ENCODE results near the gene PRX.
"Not testable (repeated sequence)": the region's sequence is repeated elsewhere in the genome, so short reads cannot be mapped to it uniquely, and the experiment has no call there.

Gene PRX

GRCh38 chr19:40433391-40434216 lies 20.4 kb upstream of the PRX start:
- peak; percentile 30 for DNase-seq (ENCODE audit: low spot score)

- not testable (repeated sequence) for DNase-seq (ENCODE audit: low spot score)
Measured at GRCh38 chr19:40432760-40433159, 19.6 kb upstream of the PRX start.

GRCh38 chr19:40431698-40432097 lies 18.5 kb upstream of the PRX start:
- DNase-seq (ENCODE audit: low spot score) = no peak

- DNase-seq (ENCODE audit: low spot score) = not testable (repeated sequence)
Measured at GRCh38 chr19:40430242-40430641, 17.1 kb upstream of the PRX start.

GRCh38 chr19:40428197-40428596 lies 15.0 kb upstream of the PRX start:
- not testable (repeated sequence) for DNase-seq (ENCODE audit: low spot score)

- peak; percentile 100 for DNase-seq (ENCODE audit: low spot score)
Measured at GRCh38 chr19:40425450-40426287, 12.5 kb upstream of the PRX start, which contains the start of gene SERTAD1. SERTAD1 (minus strand) TSS chr19:40425992; CDS start chr19:40423546, 2,446 bp downstream.

- no peak for DNase-seq (ENCODE audit: low spot score)
Measured at GRCh38 chr19:40424637-40425449, 11.7 kb upstream of the PRX start.

GRCh38 chr19:40423938-40424337 lies 10.8 kb upstream of the PRX start:
- DNase-seq (ENCODE audit: low spot score) = no peak

GRCh38 chr19:40422748-40423566 lies 9.8 kb upstream of the PRX start:
- no peak for DNase-seq (ENCODE audit: low spot score)

- DNase-seq (ENCODE audit: low spot score) = no peak
Measured at GRCh38 chr19:40421993-40422747, 9.0 kb upstream of the PRX start.

- DNase-seq (ENCODE audit: low spot score) = peak; percentile 77
Measured at GRCh38 chr19:40420766-40421765, 7.9 kb upstream of the PRX start.

- DNase-seq (ENCODE audit: low spot score) = no peak
Measured at GRCh38 chr19:40420451-40420765, 7.2 kb upstream of the PRX start.

GRCh38 chr19:40419780-40420179 lies 6.6 kb upstream of the PRX start:
- no peak for DNase-seq (ENCODE audit: low spot score)

- DNase-seq (ENCODE audit: low spot score) = no peak
Measured at GRCh38 chr19:40419066-40419612, 6.0 kb upstream of the PRX start.

- no peak for DNase-seq (ENCODE audit: low spot score)
Measured at GRCh38 chr19:40418040-40418439, 4.9 kb upstream of the PRX start.

- no peak for DNase-seq (ENCODE audit: low spot score)
Measured at GRCh38 chr19:40417643-40417981, 4.4 kb upstream of the PRX start.

- peak; percentile 18 for DNase-seq (ENCODE audit: low spot score)
Measured at GRCh38 chr19:40416918-40417642, 3.9 kb upstream of the PRX start.

GRCh38 chr19:40415768-40416167 lies 2.6 kb upstream of the PRX start:
- DNase-seq (ENCODE audit: low spot score) = no peak
